DOHH2 (cell line): ENCODE measurements around the gene TMOD2.

Source experiments
- CTCF ChIP-seq: fragments of 200-600 bp; sonication (generic); IDR thresholded peaks from one replicate; pipeline ENCODE4 v1.5.1; 2014; ENCODE audit warnings: antibody characterized with exemption, mild to moderate bottlenecking, low read depth, low read length; ENCODE audit not compliant: poor library complexity, severe bottlenecking
- EZH2phosphoT487 ChIP-seq: fragments of 200-600 bp; sonication (generic); IDR thresholded peaks from 2 replicates; pipeline ENCODE4 v1.6.1; 2017; ENCODE audit warnings: borderline replicate concordance, mild to moderate bottlenecking, antibody characterized with exemption, low read length, moderate library complexity, mixed read lengths

GRCh38 chr15:51758645-51759044 is 7.2 kb downstream of the TMOD2 start:
- no peak for TF ChIP-seq CTCF
- TF ChIP-seq EZH2phosphoT487 = no peak
